Astrocyte of the cerebellum (primary cell): ENCODE results near the gene DPP6.
"Not testable (repeated sequence)": the region's sequence is repeated elsewhere in the genome, so short reads cannot be mapped to it uniquely, and the experiment has no call there.

Experiments
- DNase-seq: peaks from one replicate; pipeline ENCODE4 v3.0.0-alpha.2; 2011; ENCODE audit warnings: low read depth
- H3K4me3 ChIP-seq: 2 replicates; pipeline ENCODE4 v1.5.1; 2011; ENCODE audit warnings: mild to moderate bottlenecking, low read depth, low read length, moderate library complexity
- in situ Hi-C: cut with HindIII; loops from 2 replicates; pipeline ENCODE4 v1.10.0; 2017; ENCODE audit warnings: low sequenced_read_pairs
- TF ChIP-seq, protein P1 (sequence below): IDR thresholded peaks from 2 replicates; pipeline ENCODE4 v1.5.1; 2012; ENCODE audit warnings: low read length, low read depth, moderate library complexity, mild to moderate bottlenecking; ENCODE audit errors: missing control alignments

DPP6 gene

DNA sequence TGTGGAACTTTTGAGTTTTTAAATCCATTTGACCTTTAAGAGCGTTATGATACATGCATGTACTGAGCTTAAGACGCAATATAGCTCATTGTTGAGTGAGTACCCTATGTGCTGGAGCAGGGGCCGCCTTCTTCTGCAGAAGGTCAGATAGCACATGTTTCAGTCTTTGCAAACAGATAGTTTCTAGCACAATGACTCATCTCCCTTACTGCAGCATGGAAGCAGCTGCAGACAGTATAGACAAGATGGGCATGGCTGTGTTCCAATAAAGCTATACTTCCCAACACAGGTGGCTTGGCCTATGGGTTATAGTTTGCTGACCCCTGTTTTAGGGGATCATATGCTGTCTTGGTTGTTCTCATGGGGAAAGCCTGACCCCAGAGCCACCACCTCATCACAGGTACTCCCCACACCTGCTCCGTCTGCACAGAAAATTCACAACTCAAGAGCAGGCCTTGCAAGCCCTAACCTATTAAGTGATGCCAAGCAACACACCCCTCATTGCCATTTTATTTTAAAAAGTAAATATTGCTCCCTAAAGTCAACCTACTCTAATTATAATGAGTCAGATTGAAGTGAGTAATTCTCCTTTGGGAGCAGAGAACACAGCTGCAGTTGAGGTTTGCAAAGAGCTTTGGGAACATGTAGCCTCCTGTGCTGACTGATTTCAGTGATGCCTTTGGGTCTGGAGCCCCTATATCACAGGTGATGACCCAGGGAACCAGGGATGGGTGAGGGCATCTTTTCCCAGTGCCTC lies 620.6 kb downstream of the DPP6 start:
- no peak overlapping the region for H3K4me3 ChIP-seq
- no peak for DNase-seq
- TF ChIP-seq, protein P1, sequence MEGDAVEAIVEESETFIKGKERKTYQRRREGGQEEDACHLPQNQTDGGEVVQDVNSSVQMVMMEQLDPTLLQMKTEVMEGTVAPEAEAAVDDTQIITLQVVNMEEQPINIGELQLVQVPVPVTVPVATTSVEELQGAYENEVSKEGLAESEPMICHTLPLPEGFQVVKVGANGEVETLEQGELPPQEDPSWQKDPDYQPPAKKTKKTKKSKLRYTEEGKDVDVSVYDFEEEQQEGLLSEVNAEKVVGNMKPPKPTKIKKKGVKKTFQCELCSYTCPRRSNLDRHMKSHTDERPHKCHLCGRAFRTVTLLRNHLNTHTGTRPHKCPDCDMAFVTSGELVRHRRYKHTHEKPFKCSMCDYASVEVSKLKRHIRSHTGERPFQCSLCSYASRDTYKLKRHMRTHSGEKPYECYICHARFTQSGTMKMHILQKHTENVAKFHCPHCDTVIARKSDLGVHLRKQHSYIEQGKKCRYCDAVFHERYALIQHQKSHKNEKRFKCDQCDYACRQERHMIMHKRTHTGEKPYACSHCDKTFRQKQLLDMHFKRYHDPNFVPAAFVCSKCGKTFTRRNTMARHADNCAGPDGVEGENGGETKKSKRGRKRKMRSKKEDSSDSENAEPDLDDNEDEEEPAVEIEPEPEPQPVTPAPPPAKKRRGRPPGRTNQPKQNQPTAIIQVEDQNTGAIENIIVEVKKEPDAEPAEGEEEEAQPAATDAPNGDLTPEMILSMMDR: no peak
- in situ Hi-C loops: no loop called here

- TF ChIP-seq, protein P1: no peak
- in situ Hi-C loops: no loop called here
- no peak overlapping the region for H3K4me3 ChIP-seq
- DNase-seq: no peak
These were observed 622.0 kb downstream of the DPP6 start for GRCh38 chr7:154674191-154674590.

DNA sequence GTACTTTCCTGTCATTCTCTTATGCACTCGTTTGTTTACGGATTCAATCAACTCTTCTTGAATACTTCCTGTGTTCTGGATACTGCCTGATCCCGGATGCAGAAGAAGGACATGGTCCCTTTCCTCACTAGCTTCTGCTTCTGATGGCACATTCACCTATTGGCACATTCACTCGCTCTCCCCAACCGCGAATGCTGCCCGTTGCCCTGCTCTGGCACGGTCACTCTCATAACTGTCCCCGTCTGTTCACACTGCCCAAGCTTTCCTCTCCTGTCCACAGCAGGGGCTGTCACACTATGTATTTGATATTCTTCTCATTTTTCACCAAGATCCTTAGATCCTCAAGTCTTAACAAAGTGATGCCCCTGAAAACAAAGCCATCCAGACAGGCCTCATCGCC lies 623.4 kb downstream of the DPP6 start:
- H3K4me3 ChIP-seq: no peak overlapping the region
- DNase-seq: no peak
- in situ Hi-C loops: no loop called here
- TF ChIP-seq, protein P1: no peak

DNA sequence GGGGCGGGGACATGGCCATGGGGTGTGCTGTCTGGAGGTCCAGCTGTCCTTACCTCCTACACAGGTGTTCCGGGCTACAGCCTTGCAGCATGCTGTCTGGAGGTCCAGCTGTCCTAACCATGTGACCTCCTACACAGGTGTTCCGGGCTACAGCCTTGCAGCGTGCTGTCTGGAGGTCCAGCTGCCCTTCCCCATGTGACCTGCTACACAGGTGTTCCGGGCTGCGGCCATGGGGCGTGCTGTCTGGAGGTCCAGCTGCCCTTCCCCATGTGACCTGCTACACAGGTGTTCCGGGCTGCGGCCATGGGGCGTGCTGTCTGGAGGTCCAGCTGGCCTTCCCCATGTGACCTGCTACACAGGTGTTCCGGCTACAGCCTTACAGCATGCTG lies 623.8 kb downstream of the DPP6 start:
- in situ Hi-C loops, DNase-seq, H3K4me3 ChIP-seq: not testable (repeated sequence)

- DNase-seq: no peak
- TF ChIP-seq, protein P1: no peak
- in situ Hi-C loops: no loop called here
- no peak overlapping the region for H3K4me3 ChIP-seq
These were observed 624.4 kb downstream of the DPP6 start for GRCh38 chr7:154676422-154677073.

DNA sequence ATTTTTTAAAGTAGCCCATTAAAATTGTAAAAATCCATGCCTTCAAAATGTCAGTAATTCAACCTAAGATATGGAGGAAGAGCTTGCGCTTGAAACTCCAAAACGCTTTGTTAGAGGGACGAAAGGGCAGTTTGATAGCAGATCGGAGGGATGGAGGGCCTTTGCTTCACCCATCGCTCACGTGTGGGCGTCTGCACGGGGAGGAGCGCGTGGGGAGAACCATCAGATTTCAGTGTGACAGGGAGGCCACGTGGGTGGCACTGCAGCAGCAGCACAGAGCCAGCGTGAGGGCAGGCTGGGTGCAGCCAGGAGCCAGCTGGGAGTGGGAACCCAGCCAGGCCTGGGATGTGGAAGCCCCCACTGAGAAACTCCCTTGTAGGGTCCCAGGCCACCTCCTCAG lies 625.3 kb downstream of the DPP6 start:
- H3K4me3 ChIP-seq: no peak overlapping the region
- no peak for DNase-seq
- TF ChIP-seq, protein P1: no peak
- in situ Hi-C loops: no loop called here

DNA sequence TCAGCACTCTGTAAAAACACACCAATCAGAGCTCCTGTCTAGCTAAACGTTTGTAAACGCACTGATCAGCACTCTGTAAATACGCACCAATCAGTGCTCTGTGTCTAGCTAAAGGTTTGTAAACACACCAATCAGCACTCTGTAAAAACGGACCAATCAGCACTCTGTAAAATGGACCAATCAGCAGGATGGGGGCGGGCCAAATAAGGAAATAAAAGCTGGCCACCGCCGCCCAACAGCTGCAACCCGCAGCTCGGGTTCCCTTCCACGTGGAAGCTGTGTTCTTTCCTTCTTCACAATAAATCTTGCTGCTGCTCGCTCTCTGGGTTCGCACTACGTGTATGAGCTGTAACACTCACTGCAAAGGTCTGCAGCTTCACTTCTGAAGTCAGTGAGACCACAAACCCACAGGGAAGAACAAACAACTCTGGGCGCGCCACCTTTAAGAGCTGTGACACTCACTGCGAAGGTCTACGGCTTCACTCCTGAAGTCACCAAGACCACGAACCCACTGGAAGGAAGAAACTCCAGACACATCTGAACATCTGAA lies 625.9 kb downstream of the DPP6 start:
- H3K4me3 ChIP-seq, DNase-seq, in situ Hi-C loops: not testable (repeated sequence)
